Measurements from ENCODE around the gene TNFAIP3. TPM values are rescaled to one million over a fixed set of nuclear protein-coding genes. Genes with fewer than 3 reads are reported as not detected.

Gene TNFAIP3
- polyA plus RNA-seq, 3 donors, result 35.5 to 273 (median 38.4) TPM

GRCh38 chr6:137830511-137830911 lies 36.5 kb upstream of the TNFAIP3 start:
- H3K27me3 Mint-ChIP-seq (ENCODE audit: low read depth in 3 of 3), result peaks cover 0 to 2% (median 2%) of the 10 kb centered on the region in 3 donors

GRCh38 chr6:137832110-137832509 lies 34.9 kb upstream of the TNFAIP3 start:
- Histone ChIP-seq H3K4me1 (ENCODE audit: control insufficient read depth in 1 of 2, insufficient read depth in 2 of 2, low read length in 2 of 2) (peaks cover 23% of the 10 kb centered on the region in 2 donors), H3K27me3 (ENCODE audit: control insufficient read depth in 2 of 2, insufficient read depth in 2 of 2, low read length in 2 of 2) (no peaks in the 10 kb centered on the region), H2AFZ (ENCODE audit: insufficient read depth, low read depth, low read length, poor library complexity, severe bottlenecking) (no peak overlapping the region), H3K4me2 (replicated peaks; ENCODE audit: extremely low read depth, low read length, poor library complexity, severe bottlenecking) (no peak overlapping the region), H3K4me3 (replicated peaks in 1 of 3; ENCODE audit: low read depth in 2 of 3, low read length in 3 of 3) (no peak overlapping the region), H4K20me1 (ENCODE audit: insufficient read depth, low read length) (no peaks in the 10 kb centered on the region), H3K36me3 (replicated peaks in 1 of 2; ENCODE audit: control insufficient read depth in 1 of 2, insufficient read depth in 2 of 2, low read length in 2 of 2) (no peaks in the 10 kb centered on the region), H3K79me2 (ENCODE audit: insufficient read depth, low read length) (no peaks in the 10 kb centered on the region), H3K9me3 (replicated peaks in 1 of 2; ENCODE audit: control insufficient read depth in 1 of 2, insufficient read depth in 1 of 2, low read length in 2 of 2) (peaks cover 5 to 12% of the 10 kb centered on the region in 2 donors), H3K27ac (ENCODE audit: low read depth in 1 of 2, low read length in 2 of 2) (no peak overlapping the region), H3K9ac (ENCODE audit: insufficient read depth, low read length, poor library complexity, severe bottlenecking) (no peak overlapping the region)
- Mint-ChIP-seq H3K27me3 (ENCODE audit: low read depth in 3 of 3) (peaks cover 0 to 2% (median 0%) of the 10 kb centered on the region in 3 donors), H3K27ac (no peak overlapping the region), H3K9me3 (peaks cover 5 to 14% (median 11%) of the 10 kb centered on the region in 7 donors), H3K4me1 (peaks cover 23% of the 10 kb centered on the region), H3K4me3 (no peak overlapping the region), H3K36me3 (peaks cover 4 to 6% of the 10 kb centered on the region in 2 donors)
- no CpG with 5 or more reads among the region's 3 CpGs for WGBS (ENCODE audit: insufficient coverage)
- intact Hi-C loops (cut with micrococcal nuclease), result no loop called here
- TF ChIP-seq CTCF (IDR thresholded peaks at IDR 0.05), result no peak
- DNase-seq, result peak in 2 of 3 donors; percentile 53 to 91

More at GRCh38 chr6:137830511-137830911, 36.5 kb upstream of the TNFAIP3 start:
- no peak overlapping the region for H3K4me3 Mint-ChIP-seq
- no peak overlapping the region for H3K4me3 ChIP-seq (replicated peaks in 1 of 3; ENCODE audit: low read depth in 2 of 3, low read length in 3 of 3)
- no peaks in the 10 kb centered on the region for H4K20me1 ChIP-seq (ENCODE audit: insufficient read depth, low read length)
- H3K9me3 Mint-ChIP-seq, result peaks cover 5 to 18% (median 11%) of the 10 kb centered on the region in 7 donors
- H3K36me3 Mint-ChIP-seq, result peaks cover 4 to 6% of the 10 kb centered on the region in 2 donors
- peak overlapping the region; percentile 3 for H3K4me2 ChIP-seq (replicated peaks; ENCODE audit: extremely low read depth, low read length, poor library complexity, severe bottlenecking)
- peak in 2 of 3 donors; percentile 64 to 77 for DNase-seq
- no peaks in the 10 kb centered on the region for H3K27me3 ChIP-seq (ENCODE audit: control insufficient read depth in 2 of 2, insufficient read depth in 2 of 2, low read length in 2 of 2)
- no peak for TF ChIP-seq CTCF (IDR thresholded peaks at IDR 0.05)
- H3K27ac Mint-ChIP-seq, result peak overlapping the region; percentile 82 to 94 (median 91)
- H3K36me3 ChIP-seq (replicated peaks in 1 of 2; ENCODE audit: control insufficient read depth in 1 of 2, insufficient read depth in 2 of 2, low read length in 2 of 2), result no peaks in the 10 kb centered on the region
- H3K9ac ChIP-seq (ENCODE audit: insufficient read depth, low read length, poor library complexity, severe bottlenecking), result no peak overlapping the region
- peaks cover 16% of the 10 kb centered on the region for H3K4me1 Mint-ChIP-seq
- intact Hi-C loops (cut with micrococcal nuclease), result no loop called here
- H3K79me2 ChIP-seq (ENCODE audit: insufficient read depth, low read length), result no peaks in the 10 kb centered on the region
- no peak overlapping the region for H2AFZ ChIP-seq (ENCODE audit: insufficient read depth, low read depth, low read length, poor library complexity, severe bottlenecking)
- H3K27ac ChIP-seq (ENCODE audit: low read depth in 1 of 2, low read length in 2 of 2), result peak overlapping the region in 1 of 2 donors; percentile 62
- peaks cover 5 to 12% of the 10 kb centered on the region in 2 donors for H3K9me3 ChIP-seq (replicated peaks in 1 of 2; ENCODE audit: control insufficient read depth in 1 of 2, insufficient read depth in 1 of 2, low read length in 2 of 2)
- peaks cover 17 to 18% of the 10 kb centered on the region in 2 donors for H3K4me1 ChIP-seq (ENCODE audit: control insufficient read depth in 1 of 2, insufficient read depth in 2 of 2, low read length in 2 of 2)
